Fibroblast of the conjunctiva (primary cell): ENCODE data around the gene RUNX1.

Experiments used
- DNase-seq: peaks from one replicate; pipeline ENCODE4 v3.0.0-alpha.2; 2010; ENCODE audit warnings: low read depth

Gene RUNX1

DNA sequence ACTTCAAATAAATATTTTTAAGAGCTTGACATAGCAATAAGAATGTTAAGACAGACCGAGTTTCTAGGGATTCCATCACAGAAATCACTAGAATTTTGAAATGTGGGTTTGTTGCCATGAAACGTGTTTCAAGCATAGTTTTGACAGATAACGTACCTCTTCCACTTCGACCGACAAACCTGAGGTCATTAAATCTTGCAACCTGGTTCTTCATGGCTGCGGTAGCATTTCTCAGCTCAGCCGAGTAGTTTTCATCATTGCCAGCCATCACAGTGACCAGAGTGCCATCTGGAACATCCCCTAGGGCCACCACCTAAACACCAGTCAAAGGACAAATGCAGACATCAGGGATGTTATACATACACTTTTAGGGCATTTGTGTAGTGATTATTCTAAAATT is 168.7 kb downstream of the RUNX1 start:
- DNase-seq, result no peak

- DNase-seq, result no peak
Measured at GRCh38 chr21:34878940-34879339, 170.2 kb downstream of the RUNX1 start.

DNA sequence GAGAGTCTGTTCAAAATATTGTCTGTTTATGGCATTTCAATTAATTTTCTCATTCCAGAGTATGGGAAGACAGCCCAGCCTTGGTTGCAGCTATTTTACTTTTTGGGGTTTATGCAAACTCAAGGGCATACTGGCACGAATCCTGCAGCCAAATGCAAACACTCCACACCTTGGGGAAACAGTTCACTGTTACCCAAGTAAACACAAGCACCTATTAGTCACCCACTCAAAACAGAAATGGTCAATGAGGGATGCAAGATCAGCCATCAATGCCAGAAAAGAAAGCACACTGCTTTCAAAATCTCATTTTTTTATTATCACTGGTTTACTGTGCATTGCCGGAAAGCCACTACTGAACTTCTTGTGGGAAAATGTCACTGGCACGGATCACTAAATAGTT is 170.6 kb downstream of the RUNX1 start:
- DNase-seq, result no peak

- DNase-seq, result no peak
Measured at GRCh38 chr21:34877485-34878128, 171.5 kb downstream of the RUNX1 start.

DNA sequence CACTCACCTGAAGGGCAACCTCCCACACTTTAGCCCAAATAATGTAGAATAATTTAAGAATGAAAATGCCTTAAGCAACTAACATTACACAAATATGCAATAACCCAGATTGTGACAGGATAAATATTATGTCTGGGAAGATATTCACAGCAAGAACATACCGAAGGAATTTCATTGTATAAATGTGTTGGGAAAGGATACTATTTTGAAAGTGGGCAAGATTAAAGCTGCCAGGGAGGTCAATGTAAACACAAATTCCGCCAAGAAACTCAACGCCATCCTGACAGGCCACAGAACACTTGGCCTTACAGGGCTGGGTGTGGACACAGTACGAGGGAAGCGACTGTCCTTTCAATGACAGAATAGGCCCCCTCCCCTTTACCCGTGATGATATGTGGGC is 173.3 kb downstream of the RUNX1 start:
- no peak for DNase-seq

DNA sequence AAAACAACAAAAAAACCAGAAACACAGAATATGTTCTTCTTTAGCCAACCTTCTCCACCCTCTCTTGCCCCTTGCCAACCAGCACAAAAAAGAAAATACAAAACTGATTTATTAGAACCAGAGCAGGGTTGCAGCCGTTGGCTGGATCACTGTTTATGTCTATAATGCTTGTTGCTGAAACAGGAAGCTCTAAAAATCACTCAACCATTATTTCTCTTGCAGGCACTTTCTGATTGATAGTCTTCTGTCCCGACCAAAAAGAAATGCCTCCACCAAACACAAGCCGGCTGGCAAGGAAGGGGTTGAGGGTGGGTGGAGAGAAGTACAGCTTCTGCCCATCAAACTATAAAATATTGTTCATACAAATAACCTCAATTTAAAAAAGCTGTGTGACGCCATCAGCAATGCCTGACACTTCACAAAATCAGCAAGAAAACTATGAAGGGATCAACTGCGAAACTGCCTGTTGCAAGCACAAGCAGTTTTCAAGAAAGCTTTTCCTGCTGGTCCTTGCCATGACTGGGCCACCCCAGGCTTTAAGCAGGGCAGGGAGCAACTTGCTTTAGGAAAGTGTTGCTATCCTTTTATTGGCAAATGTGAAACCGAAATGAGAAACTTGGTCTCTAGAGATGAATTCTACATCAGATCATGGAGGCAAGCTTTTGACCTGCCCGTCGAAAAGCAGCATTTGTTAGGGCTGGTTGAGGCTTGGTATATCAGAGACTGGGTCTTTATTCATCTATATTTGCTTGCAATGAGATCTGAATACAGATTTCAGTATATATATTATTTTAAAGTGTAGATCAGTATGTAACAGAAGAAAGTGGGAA is 174.2 kb downstream of the RUNX1 start:
- DNase-seq, result no peak

- no peak for DNase-seq
Measured at GRCh38 chr21:34871026-34871908, 177.8 kb downstream of the RUNX1 start.

DNA sequence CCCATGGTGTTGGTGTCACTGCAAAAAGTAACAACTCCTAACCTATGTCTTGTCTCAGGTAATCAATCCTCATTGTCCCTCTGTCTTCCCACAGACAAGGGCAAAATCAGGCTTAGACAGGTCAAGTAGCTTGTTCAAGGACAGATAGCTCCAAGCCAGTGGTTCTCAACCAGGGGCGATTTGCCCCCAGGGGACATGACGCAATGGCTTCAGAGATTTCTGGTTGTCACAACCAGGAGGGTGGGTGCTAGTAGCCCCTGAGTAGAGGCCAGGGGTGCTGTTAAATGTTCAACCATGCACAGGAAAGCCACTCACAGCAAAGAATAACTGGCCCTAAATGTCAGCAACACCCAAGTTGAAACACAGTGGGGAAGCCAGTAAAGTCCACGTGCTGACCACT is 178.9 kb downstream of the RUNX1 start:
- DNase-seq, result no peak

DNA sequence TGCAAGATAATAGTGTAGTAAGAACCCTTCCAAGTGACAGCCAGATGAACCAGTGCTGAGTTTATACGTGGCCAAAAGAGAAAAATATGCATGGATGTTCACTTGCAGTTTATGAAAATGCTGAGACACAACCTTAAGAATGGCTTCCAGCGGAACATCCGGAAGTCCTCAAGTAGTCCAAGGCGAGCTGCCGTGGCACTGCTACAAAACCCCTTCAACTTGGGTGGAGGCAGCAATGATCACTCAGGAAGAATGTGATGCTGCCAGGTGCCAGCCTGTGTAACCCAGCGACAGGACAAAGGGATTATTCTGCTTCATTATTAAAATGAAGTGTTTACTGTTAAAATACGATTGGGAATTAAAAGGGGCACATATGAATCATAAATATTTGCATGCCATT is 179.6 kb downstream of the RUNX1 start:
- no peak for DNase-seq

GRCh38 chr21:34867785-34868184 is 181.3 kb downstream of the RUNX1 start:
- DNase-seq, result no peak

DNA sequence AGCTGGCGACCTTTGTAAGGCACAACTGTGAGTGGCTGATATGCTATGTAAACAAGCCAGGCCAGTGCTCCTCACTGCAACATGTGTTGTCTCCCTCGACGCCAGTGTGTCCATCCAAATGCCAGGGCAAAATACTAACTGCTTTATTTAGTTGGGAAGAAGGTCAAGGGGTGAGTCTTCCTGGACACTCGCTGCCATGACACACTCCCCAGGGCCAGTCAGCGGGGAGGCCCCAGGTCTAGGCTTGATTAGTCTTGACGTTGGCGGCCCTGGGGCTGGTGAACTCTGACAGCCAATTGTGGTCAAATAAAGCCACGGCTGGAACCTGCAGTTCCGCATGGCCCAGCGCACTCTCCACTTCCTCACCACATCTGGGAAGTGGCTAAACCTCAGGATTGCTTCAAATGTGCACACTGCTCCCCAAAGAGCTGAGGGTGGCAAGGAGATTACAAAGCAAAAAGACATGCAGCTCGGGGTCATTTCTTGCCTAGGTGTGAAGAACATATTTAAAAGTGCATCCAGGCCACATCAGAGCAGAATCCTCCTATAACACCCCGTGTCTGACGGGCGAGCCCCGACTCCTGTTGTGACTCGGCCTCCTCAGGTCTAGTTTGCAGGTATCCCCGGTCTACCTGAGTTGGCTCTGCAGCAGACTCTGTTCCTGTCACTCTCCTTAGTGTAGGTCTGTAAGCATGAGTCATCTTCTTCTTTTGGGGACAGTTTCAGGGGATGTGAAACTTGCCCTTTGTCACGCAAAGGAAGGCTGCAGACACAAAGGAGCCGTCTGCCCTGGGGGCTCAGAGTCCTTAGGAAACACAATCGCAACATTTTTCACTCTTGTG is 183.5 kb downstream of the RUNX1 start:
- DNase-seq, result no peak

GRCh38 chr21:34864370-34865149 is 184.5 kb downstream of the RUNX1 start:
- no peak for DNase-seq

DNA sequence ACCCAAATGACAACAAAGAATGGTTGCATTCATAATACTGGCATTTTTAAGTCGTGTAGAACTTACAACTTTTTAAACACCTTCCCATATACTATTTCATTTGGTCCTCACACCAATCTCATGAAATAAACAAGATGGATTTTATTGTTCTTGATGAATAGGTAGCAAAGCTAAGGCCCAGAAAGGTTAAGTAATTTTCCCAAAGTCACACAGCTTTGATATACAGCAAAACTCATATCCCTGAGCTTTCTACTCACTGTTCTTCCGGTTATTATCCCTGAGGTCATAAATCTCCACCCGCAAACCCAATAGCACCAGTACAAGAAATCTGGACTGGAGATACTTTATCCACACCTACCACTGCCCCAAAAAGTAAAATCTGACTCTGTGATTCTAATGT is 186.2 kb downstream of the RUNX1 start:
- DNase-seq, result no peak

GRCh38 chr21:34861258-34861657 is 187.8 kb downstream of the RUNX1 start:
- no peak for DNase-seq

DNA sequence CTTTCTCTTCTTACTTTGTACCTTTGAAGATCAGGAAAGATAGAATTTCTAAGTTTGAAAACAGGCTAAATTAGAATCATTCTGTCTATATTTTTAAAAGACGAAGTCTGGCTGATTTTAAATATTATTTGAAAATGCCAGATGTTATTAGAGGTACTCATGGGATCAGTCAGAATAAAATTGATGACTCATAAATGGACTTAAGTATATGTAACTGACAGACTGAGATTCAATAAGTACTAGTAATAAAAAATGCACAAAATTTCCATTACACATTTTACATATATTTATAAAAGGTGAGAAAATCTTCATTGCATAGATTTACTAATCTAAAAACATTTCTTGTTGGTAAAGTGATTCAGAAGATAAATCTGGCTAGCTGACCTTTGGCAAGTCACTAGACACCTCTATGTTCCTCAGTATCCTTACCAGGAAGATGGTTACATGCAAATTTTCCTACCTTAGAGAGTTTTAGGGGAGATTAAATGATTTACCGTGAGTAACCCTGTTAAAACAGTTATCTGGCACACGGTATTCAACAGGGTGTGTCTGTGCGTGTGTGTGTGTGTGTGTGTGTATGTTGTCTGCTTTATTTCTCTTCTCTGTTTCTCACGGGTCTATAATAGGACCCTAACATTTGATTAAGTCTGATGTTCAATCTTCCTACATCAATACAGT is 189.0 kb downstream of the RUNX1 start:
- DNase-seq, result no peak

GRCh38 chr21:34858559-34858958 is 190.5 kb downstream of the RUNX1 start:
- DNase-seq, result no peak

DNA sequence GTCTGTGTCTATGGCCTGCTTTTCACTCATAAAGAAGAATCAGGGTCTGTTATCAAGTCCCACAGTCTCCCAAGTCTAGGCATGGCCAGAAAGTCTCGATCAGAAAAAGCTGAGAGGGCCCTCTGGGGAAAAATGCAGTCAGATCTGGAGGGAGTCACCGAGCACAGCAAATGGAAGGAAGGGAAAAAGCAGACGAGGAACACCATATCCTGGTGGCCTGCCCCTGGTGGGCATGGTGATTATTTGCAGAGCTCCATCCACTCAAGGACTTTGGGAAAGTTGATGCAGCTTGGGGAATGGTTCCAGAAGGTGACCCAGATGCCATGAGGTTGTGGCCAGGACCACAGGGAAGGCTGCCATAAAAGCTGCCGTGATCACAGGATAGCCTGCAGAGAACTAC is 191.2 kb downstream of the RUNX1 start:
- DNase-seq, result no peak

- DNase-seq, result no peak
Measured at GRCh38 chr21:34857122-34857713, 191.9 kb downstream of the RUNX1 start.

GRCh38 chr21:34852448-34852847 is 196.7 kb downstream of the RUNX1 start:
- DNase-seq, result no peak

DNA sequence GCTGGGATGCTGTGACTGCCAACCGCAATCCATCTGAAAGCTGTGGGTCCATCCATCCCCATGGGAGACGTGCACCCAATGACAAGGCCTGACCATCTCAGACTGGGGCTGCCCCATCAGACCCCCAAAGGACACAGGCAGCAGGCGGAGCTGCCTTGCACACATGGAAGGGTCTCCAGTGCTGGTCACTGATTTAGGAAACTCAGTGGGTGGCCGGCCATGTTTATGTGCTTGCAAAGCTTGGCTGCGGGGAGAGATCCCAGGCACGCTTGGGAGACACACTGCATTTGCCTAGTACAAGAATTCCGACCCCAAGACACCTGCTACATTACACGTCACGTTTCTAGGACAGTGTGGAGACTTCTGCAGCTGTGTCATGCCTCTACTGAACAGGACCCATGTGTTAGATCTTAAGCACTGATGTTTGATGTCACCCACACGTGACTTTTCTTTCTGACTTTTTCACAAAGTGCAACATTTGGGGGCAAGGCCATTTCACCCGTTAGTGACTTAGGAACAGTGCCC is 198.9 kb downstream of the RUNX1 start:
- no peak for DNase-seq
